CD4-positive, alpha-beta T cell (primary cell): ENCODE results near the gene TKFC. TPM values are rescaled to one million over a fixed set of nuclear protein-coding genes. Genes with fewer than 3 reads are reported as not detected.
A peak's percentile ranks its signal among the peaks of the same experiment; 100 is the strongest.

Experiments
- ATAC-seq: fragments of 200-7000 bp; cut with Tn5 transposase; one replicate; pipeline ENCODE4 v1.10.0; 2022; ENCODE audit warnings: mild to moderate bottlenecking; ENCODE audit not compliant: poor library complexity
- CTCF ChIA-PET: fragments of 350-600 bp; sonication (Branson Sonifier 250); formaldehyde crosslinking; loops from one replicate; lab custom pipeline; 2021; ENCODE audit warnings: antibody characterized with exemption, inconsistent platforms; lab: Charles Lee
- POLR2A ChIA-PET: fragments of 350-600 bp; sonication (Branson Sonifier 250); formaldehyde crosslinking; loops from one replicate; lab custom pipeline; 2021; ENCODE audit warnings: antibody characterized with exemption, inconsistent platforms; lab: Charles Lee
- DNase-seq, 14 experiments: peaks; one replicate each; pipeline ENCODE4 v3.0.0-alpha.2; 2013 to 2020; ENCODE audit warnings: mixed read lengths in 2 of 14
- H3K27ac ChIP-seq, 2 donors: one replicate each; pipeline versions ENCODE4 v1.5.1 to v1.7.0; 2013; ENCODE audit warnings: low read length in 2 of 2, low read depth in 1 of 2, mild to moderate bottlenecking in 1 of 2
- H3K27me3 ChIP-seq, 2 experiments: 1 replicate in 1 of 2; 2 replicates in 1 of 2; pipeline versions ENCODE4 v1.6.1 to v1.7.0; 2013; ENCODE audit warnings: low read length in 2 of 2, control low read depth in 1 of 2, mild to moderate bottlenecking in 1 of 2, moderate library complexity in 1 of 2; ENCODE audit not compliant: insufficient read depth in 2 of 2, control insufficient read depth in 1 of 2
- H3K36me3 ChIP-seq: one replicate; pipeline ENCODE4 v1.6.1; 2013; ENCODE audit warnings: low read length, control low read depth; ENCODE audit not compliant: insufficient read depth
- H3K4me1 ChIP-seq: one replicate; pipeline ENCODE4 v1.6.1; 2013; ENCODE audit warnings: low read length, control low read depth; ENCODE audit not compliant: insufficient read depth
- H3K4me3 ChIP-seq: one replicate; pipeline ENCODE4 v1.5.1; 2013; ENCODE audit warnings: mild to moderate bottlenecking, low read length, moderate library complexity
- H3K9me3 ChIP-seq, 2 experiments: 1 replicate in 1 of 2; 2 replicates in 1 of 2; pipeline versions ENCODE4 v1.6.1 to v1.7.0; 2013; ENCODE audit warnings: low read length in 2 of 2, mild to moderate bottlenecking in 2 of 2, control low read depth in 1 of 2, moderate library complexity in 1 of 2; ENCODE audit not compliant: control insufficient read depth in 1 of 2, insufficient read depth in 1 of 2
- H3K27ac Mint-ChIP-seq: one replicate; pipeline ENCODE4 v1.8.0; 2020; ENCODE audit warnings: mixed read lengths
- H3K27me3 Mint-ChIP-seq: one replicate; pipeline ENCODE4 v1.8.0; 2021; ENCODE audit warnings: mixed read lengths
- H3K36me3 Mint-ChIP-seq: one replicate; pipeline ENCODE4 v1.8.0; 2021; ENCODE audit warnings: low read depth, mixed read lengths
- H3K4me1 Mint-ChIP-seq: one replicate; pipeline ENCODE4 v1.8.0; 2021; ENCODE audit warnings: low read depth, mixed read lengths
- H3K4me3 Mint-ChIP-seq: one replicate; pipeline ENCODE4 v1.8.0; 2020; ENCODE audit warnings: mild to moderate bottlenecking, mixed read lengths
- H3K9me3 Mint-ChIP-seq: one replicate; pipeline ENCODE4 v1.8.0; 2020; ENCODE audit warnings: mixed read lengths
- CTCF ChIP-seq: fragments of 200-600 bp; IDR thresholded peaks from one replicate; pipeline ENCODE4 v1.8.0; 2022; ENCODE audit warnings: antibody characterized with exemption, mild to moderate bottlenecking
- intact Hi-C, 2 experiments: fragments of 100-400 bp; cut with DNase I in 1 of 2; cut with micrococcal nuclease in 1 of 2; formaldehyde crosslinking; loops; one replicate each; pipeline versions ENCODE4 v1.15.1 to v1.9.0; 2023 to 2025; cut with DNase I, micrococcal nuclease
- total RNA-seq, 174 experiments: library from RNA in 2 of 174; stranded (reverse) in 2 of 174; gene quantifications; one replicate each; pipeline ENCODE4 v1.2.3 and lab custom pipeline; 2021 to 2026

TKFC gene
- total RNA-seq, 2 experiments from 2014 or later, result 21.8 to 26.3 TPM

DNA sequence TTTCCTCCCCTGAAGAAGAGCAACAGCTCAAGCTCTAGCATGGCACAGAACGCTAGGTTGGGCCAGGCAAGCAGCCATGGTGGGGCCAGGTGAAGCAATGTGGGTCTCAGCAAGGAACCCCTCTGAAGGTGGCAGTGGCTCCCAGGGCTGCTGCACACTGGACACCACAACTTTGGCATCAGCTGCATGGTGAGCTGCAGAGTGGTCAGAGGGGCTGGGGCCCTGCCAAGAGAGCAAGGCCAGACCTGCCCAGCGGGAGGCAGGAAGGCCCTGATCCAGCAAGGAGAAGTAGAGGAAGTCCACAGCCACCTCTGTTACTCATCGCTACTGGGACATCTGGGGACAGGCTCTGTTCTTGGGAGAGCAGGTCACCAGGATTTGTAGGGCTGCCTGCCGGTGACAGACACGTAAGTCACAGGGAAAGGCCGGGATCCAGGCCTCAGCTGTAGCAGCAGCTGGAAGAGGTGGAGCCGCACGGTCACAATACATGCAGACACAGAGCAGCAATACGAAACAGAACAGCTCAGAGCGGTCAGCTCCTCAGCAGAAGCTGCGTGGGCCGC, 16.2 kb downstream of the TKFC start:
- DNase-seq, result peak in 1 of 14 experiments; percentile 33
- H3K4me3 Mint-ChIP-seq, result no peak overlapping the region

DNA sequence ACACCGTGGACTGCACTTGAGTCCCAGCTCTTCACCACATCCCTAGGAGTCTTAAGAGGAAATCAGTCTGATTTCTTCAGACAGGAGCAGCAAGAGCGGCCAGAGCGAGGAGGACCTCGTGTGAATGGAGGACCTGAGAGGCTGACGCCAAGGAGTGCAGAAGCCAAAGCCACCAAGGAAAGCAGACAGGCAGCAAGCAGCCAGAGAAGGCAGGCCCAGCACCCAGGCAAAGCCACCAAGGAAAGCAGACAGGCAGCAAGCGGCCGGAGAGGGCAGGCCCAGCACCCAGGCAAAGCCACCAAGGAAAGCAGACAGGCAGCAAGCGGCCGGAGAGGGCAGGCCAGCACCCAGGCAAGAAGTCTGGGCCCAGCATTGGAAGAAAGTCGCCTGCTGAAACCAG, 16.9 kb downstream of the TKFC start:
- no peak for TF ChIP-seq CTCF
- Histone ChIP-seq H3K4me3 (no peak overlapping the region), H3K27ac (no peak overlapping the region), H3K27me3 (no peaks in the 10 kb centered on the region), H3K4me1 (no peaks in the 10 kb centered on the region), H3K9me3 (no peaks in the 10 kb centered on the region), H3K36me3 (peaks cover 59% of the 10 kb centered on the region)
- no peak overlapping the region for H3K27ac Mint-ChIP-seq
- peaks cover 57% of the 10 kb centered on the region for H3K36me3 Mint-ChIP-seq
- no peak overlapping the region for H3K4me3 Mint-ChIP-seq
- CTCF ChIA-PET, result no interaction called here
- H3K27me3 Mint-ChIP-seq, result no peaks in the 10 kb centered on the region
- POLR2A ChIA-PET, result no interaction called here
- no peak for DNase-seq
- ATAC-seq, result no peak
- H3K9me3 Mint-ChIP-seq, result no peaks in the 10 kb centered on the region
- no peaks in the 10 kb centered on the region for H3K4me1 Mint-ChIP-seq
- intact Hi-C loops, result no loop called here

More for the DNA sequence above, 16.2 kb downstream of the TKFC start:
- peaks cover 59% of the 10 kb centered on the region for H3K36me3 ChIP-seq
- no peak overlapping the region for H3K27ac ChIP-seq
- H3K27me3 Mint-ChIP-seq, result no peaks in the 10 kb centered on the region
- intact Hi-C loops, result no loop called here
- H3K4me1 Mint-ChIP-seq, result no peaks in the 10 kb centered on the region
- peaks cover 57% of the 10 kb centered on the region for H3K36me3 Mint-ChIP-seq
- no peaks in the 10 kb centered on the region for H3K9me3 ChIP-seq
- ATAC-seq, result no peak
- no peaks in the 10 kb centered on the region for H3K9me3 Mint-ChIP-seq
- no peak for TF ChIP-seq CTCF
- no peak overlapping the region for H3K4me3 ChIP-seq
- POLR2A ChIA-PET, result interaction anchor here (0.8 to 1.3 kb wide), 2 partner anchors 12 to 13 kb away, joined by 3 to 4 read pairs; partner anchors contain the start of gene CYB561A3
- no peak overlapping the region for H3K27ac Mint-ChIP-seq
- H3K4me1 ChIP-seq, result no peaks in the 10 kb centered on the region
- CTCF ChIA-PET, result no interaction called here
- H3K27me3 ChIP-seq, result no peaks in the 10 kb centered on the region

DNA sequence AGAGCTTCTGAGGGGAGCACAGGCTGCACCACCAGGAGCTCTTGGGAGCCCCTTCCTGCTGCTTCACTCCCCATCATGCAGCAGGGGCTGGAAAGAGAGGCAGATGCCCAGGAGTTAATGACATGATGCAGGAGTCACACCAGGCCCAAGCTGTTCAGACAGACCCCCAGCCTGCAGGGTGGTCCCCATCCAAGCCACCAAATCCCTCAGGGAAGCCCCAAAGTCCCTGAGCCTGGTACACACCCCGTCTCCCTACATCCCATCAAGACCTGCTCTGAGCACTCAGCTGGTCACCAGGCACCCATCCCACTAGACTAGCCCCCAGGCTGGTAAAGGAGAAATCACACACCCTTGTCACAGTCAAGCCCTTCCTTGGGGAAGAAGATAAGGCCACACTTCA, 17.3 kb downstream of the TKFC start:
- CTCF ChIA-PET, result no interaction called here
- no peak for TF ChIP-seq CTCF
- no peak for DNase-seq

More for the DNA sequence above, 17.3 kb downstream of the TKFC start:
- H3K4me1 Mint-ChIP-seq, result no peaks in the 10 kb centered on the region
- Histone ChIP-seq H3K9me3 (no peaks in the 10 kb centered on the region), H3K27ac (no peak overlapping the region), H3K4me1 (no peaks in the 10 kb centered on the region), H3K4me3 (no peak overlapping the region), H3K36me3 (peaks cover 59% of the 10 kb centered on the region), H3K27me3 (no peaks in the 10 kb centered on the region)
- ATAC-seq, result no peak
- no peaks in the 10 kb centered on the region for H3K9me3 Mint-ChIP-seq
- intact Hi-C loops, result no loop called here
- POLR2A ChIA-PET, result no interaction called here
- H3K27me3 Mint-ChIP-seq, result no peaks in the 10 kb centered on the region
- H3K27ac Mint-ChIP-seq, result no peak overlapping the region
- H3K36me3 Mint-ChIP-seq, result peaks cover 57% of the 10 kb centered on the region
- no peak overlapping the region for H3K4me3 Mint-ChIP-seq
